Liver (tissue), 9 donors: ENCODE data around the gene CST7. TPM values are rescaled to one million over a fixed set of nuclear protein-coding genes. Genes with fewer than 3 reads are reported as not detected.
"Not testable (repeated sequence)": the region's sequence is repeated elsewhere in the genome, so short reads cannot be mapped to it uniquely, and the experiment has no call there.

Experiments
- DNase-seq: peaks from one replicate; pipeline ENCODE4 v3.0.0-alpha.2; 2017; ENCODE audit warnings: low spot score
- H3K27ac ChIP-seq, 2 donors: one replicate each; pipeline ENCODE4 v1.7.0; 2013; ENCODE audit warnings: inconsistent platforms in 2 of 2, low read length in 2 of 2, control low read depth in 1 of 2, low read depth in 1 of 2, mild to moderate bottlenecking in 1 of 2
- H3K27me3 ChIP-seq, 4 donors: one replicate each; pipeline versions ENCODE4 v1.6.1 to v1.7.0; 2013; ENCODE audit warnings: low read length in 3 of 4, inconsistent platforms in 1 of 4, mild to moderate bottlenecking in 1 of 4, moderate library complexity in 1 of 4; ENCODE audit not compliant: control insufficient read depth in 4 of 4, insufficient read depth in 4 of 4
- H3K36me3 ChIP-seq, 4 donors: one replicate each; pipeline versions ENCODE4 v1.6.1 to v1.7.0; 2013; ENCODE audit warnings: low read length in 3 of 4, mild to moderate bottlenecking in 3 of 4, low read depth in 1 of 4, moderate library complexity in 1 of 4; ENCODE audit not compliant: control insufficient read depth in 4 of 4, insufficient read depth in 3 of 4
- H3K4me1 ChIP-seq, 4 donors: one replicate each; pipeline versions ENCODE4 v1.6.1 to v1.7.0; 2013; ENCODE audit warnings: low read length in 3 of 4, mild to moderate bottlenecking in 3 of 4, moderate library complexity in 1 of 4; ENCODE audit not compliant: control insufficient read depth in 4 of 4, insufficient read depth in 4 of 4
- H3K4me3 ChIP-seq, 3 donors: one replicate each; pipeline versions ENCODE4 v1.6.1 to v1.7.0; 2013; ENCODE audit warnings: low read length in 3 of 3, control low read depth in 1 of 3, low read depth in 1 of 3, mild to moderate bottlenecking in 1 of 3
- H3K9ac ChIP-seq, 2 donors: one replicate each; pipeline ENCODE4 v1.7.0; 2013; ENCODE audit warnings: low read length in 2 of 2, mild to moderate bottlenecking in 2 of 2, moderate library complexity in 2 of 2, control low read depth in 1 of 2, low read depth in 1 of 2
- H3K9me3 ChIP-seq, 4 donors: one replicate each; pipeline versions ENCODE4 v1.6.1 to v1.7.0; 2013; ENCODE audit warnings: low read length in 3 of 4; ENCODE audit not compliant: control insufficient read depth in 4 of 4
- FOXA1 ChIP-seq: IDR thresholded peaks from 2 replicates; pipeline ENCODE4 v1.6.1; 2016; ENCODE audit warnings: antibody characterized with exemption
- FOXA2 ChIP-seq: IDR thresholded peaks from 2 replicates; pipeline ENCODE4 v1.6.1; 2016; ENCODE audit warnings: antibody characterized with exemption
- HNF4A ChIP-seq, 2 donors: conservative IDR thresholded peaks; 2 replicates each; pipeline ENCODE4 v1.6.1; 2016; ENCODE audit warnings: antibody characterized with exemption in 2 of 2, mild to moderate bottlenecking in 2 of 2
- HNF4G ChIP-seq: IDR thresholded peaks from 2 replicates; pipeline ENCODE4 v1.6.1; 2016; ENCODE audit warnings: antibody characterized with exemption
- JUND ChIP-seq, 2 donors: IDR thresholded peaks; 2 replicates each; pipeline ENCODE4 v1.6.1; 2016; ENCODE audit warnings: antibody characterized with exemption in 2 of 2
- NR2F2 ChIP-seq: IDR thresholded peaks from 2 replicates; pipeline ENCODE4 v1.6.1; 2016; ENCODE audit warnings: antibody characterized with exemption
- RAD21 ChIP-seq, 2 donors: IDR thresholded peaks; 2 replicates each; pipeline ENCODE4 v1.6.1; 2016; ENCODE audit warnings: antibody characterized with exemption in 2 of 2, mild to moderate bottlenecking in 2 of 2
- RXRA ChIP-seq, 2 donors: IDR thresholded peaks; 2 replicates each; pipeline ENCODE4 v1.6.1; 2017 to 2018; ENCODE audit warnings: antibody characterized with exemption in 2 of 2, mild to moderate bottlenecking in 1 of 2
- SP1 ChIP-seq: IDR thresholded peaks from 2 replicates; pipeline ENCODE4 v1.6.1; 2018; ENCODE audit warnings: antibody characterized with exemption, mild to moderate bottlenecking
- YY1 ChIP-seq: IDR thresholded peaks from 2 replicates; pipeline ENCODE4 v1.6.1; 2016; ENCODE audit warnings: antibody characterized with exemption, mild to moderate bottlenecking
- WGBS: extraction: QIAGEN DNeasy Blood & Tissue Kit; methylation state at CpG from one replicate; pipeline ENCODE4 v1.1.7; 2013; 5-methylcytosine and 5-hydroxymethylcytosine counted together
- polyA plus RNA-seq, 2 donors: library from polyadenylated mRNA; stranded (reverse) in 1 of 2; unstranded in 1 of 2; fragments of 200-250 nt in 1 of 2; fragments of >200 nt in 1 of 2; fragmentation: Nextera tagmentation in 1 of 2; extraction: Ambion mirVana in 1 of 2; gene quantifications; one replicate each; pipeline versions ENCODE4 v1.2.1 to v1.2.3, GENCODE V29; 2013 to 2015
- total RNA-seq, 2 donors: library from RNA; depleted of rRNA; stranded (reverse); fragments of >200 nt; gene quantifications; one replicate each; pipeline ENCODE4 v1.2.3, GENCODE V29; 2014
- TF ChIP-seq, protein P1 (sequence below): fragments of 150-350 bp; IDR thresholded peaks from 2 replicates; pipeline ENCODE4 v1.5.1; 2017; ENCODE audit warnings: improper control_type of control experiment, low read depth, low read length; ENCODE audit not compliant: missing input control
- TF ChIP-seq, protein P2 (sequence below): IDR thresholded peaks from 2 replicates; pipeline ENCODE4 v1.6.1; 2016; ENCODE audit warnings: antibody characterized with exemption
- TF ChIP-seq, protein P3 (sequence below): IDR thresholded peaks from 2 replicates; pipeline ENCODE4 v1.6.1; 2016; ENCODE audit warnings: antibody characterized with exemption
- TF ChIP-seq, protein P4 (sequence below): IDR thresholded peaks from 2 replicates; pipeline ENCODE4 v1.6.1; 2016; ENCODE audit warnings: antibody characterized with exemption, mild to moderate bottlenecking
- TF ChIP-seq, protein P5 (sequence below): IDR thresholded peaks from 2 replicates; pipeline ENCODE4 v1.6.1; 2016; ENCODE audit warnings: antibody characterized with exemption
- donor health status: healthy.
- donor health status: healthy.
- donor health status: healthy.
- donor health status: healthy.
- donor health status: healthy.

CST7 gene
- total and polyA plus RNA-seq, 4 donors: 1.5 to 15.1 (median 2.7) TPM

DNA sequence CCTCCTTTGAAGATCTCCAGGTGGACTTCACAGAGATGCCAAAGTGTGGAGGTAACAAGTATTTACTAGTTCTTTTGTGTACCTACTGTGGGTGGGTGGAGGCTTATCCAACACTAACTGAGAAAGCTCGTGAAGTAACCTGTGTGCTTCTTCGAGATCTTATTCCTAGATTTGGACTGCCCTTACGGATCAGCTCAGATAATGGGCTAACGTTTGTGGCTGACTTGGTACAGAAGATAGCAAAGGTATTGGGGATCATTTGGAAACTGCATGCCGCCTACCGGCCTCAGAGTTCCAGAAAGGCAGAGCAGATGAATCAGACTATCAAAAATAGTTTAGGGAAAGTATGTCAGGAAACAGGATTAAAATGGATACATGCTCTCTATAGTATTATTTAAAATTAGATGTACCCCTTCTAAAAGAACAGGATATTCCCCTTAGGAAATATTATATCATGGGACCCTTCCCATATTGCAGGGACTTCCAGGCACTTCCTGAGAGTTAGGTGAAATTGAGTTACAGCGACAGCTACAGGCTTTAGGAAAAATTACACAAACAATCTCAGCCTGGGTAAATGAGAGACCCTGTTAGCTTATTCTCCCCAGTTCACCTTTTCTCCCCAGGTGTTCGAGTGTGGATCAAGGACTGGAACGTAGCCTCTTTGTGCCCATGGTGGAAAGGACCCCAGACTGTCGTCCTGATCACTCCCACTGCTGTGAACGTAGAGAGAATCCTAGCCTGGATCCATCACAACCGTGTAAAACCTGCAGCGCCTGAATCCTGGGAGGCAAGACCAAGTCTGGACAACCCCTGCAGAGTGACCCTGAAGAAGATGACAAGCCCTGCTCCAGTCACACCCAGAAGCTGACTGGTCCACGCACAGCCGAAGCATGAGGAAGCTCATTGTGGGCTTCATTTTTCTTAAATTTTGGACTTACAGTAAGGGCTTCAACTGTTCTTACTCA lies 18.1 kb upstream of the CST7 start:
- not testable (repeated sequence) for H3K36me3 ChIP-seq, H3K9me3 ChIP-seq, H3K4me3 ChIP-seq, H3K27me3 ChIP-seq
- Histone ChIP-seq H3K9ac (peak overlapping the region in 1 of 2 donors; percentile 66), H3K27ac (peak overlapping the region in 1 of 2 donors; percentile 56), H3K4me1 (peaks cover 0 to 13% (median 6%) of the 10 kb centered on the region in 4 donors)
- DNase-seq: peak; percentile 12
- 70% methylated on average over 15 of the region's 15 CpGs for WGBS
- TF ChIP-seq, protein P1, sequence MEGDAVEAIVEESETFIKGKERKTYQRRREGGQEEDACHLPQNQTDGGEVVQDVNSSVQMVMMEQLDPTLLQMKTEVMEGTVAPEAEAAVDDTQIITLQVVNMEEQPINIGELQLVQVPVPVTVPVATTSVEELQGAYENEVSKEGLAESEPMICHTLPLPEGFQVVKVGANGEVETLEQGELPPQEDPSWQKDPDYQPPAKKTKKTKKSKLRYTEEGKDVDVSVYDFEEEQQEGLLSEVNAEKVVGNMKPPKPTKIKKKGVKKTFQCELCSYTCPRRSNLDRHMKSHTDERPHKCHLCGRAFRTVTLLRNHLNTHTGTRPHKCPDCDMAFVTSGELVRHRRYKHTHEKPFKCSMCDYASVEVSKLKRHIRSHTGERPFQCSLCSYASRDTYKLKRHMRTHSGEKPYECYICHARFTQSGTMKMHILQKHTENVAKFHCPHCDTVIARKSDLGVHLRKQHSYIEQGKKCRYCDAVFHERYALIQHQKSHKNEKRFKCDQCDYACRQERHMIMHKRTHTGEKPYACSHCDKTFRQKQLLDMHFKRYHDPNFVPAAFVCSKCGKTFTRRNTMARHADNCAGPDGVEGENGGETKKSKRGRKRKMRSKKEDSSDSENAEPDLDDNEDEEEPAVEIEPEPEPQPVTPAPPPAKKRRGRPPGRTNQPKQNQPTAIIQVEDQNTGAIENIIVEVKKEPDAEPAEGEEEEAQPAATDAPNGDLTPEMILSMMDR: peak; percentile 39
- TF ChIP-seq RAD21 (IDR thresholded peaks at IDR 0.05): peak; percentile 51 to 52

DNA sequence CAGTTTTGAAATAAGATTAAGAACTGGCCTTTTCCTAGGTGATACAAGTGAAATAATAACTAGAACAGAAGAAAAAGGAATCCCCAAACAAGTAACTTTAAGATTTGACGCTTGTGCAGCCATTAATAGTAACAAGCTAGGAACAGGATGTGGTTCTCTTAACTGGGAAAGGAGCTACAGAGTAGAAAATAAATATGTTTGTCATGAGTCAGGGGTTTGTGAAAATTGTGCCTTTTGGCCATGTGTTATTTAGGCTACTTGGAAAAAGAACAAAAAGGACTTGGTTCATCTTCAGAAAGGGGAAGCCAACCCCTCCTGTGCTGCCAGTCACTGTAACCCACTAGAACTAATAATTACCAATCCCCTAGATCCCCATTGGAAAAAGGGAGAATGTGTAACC lies 17.2 kb upstream of the CST7 start:
- not testable (repeated sequence) for H3K9ac ChIP-seq, DNase-seq, H3K27ac ChIP-seq, H3K4me3 ChIP-seq, H3K9me3 ChIP-seq, H3K27me3 ChIP-seq, H3K36me3 ChIP-seq
- H3K4me1 ChIP-seq: peaks cover 0 to 13% (median 6%) of the 10 kb centered on the region in 4 donors
- WGBS: 63% methylated on average over 1 of the region's 1 CpG

DNA sequence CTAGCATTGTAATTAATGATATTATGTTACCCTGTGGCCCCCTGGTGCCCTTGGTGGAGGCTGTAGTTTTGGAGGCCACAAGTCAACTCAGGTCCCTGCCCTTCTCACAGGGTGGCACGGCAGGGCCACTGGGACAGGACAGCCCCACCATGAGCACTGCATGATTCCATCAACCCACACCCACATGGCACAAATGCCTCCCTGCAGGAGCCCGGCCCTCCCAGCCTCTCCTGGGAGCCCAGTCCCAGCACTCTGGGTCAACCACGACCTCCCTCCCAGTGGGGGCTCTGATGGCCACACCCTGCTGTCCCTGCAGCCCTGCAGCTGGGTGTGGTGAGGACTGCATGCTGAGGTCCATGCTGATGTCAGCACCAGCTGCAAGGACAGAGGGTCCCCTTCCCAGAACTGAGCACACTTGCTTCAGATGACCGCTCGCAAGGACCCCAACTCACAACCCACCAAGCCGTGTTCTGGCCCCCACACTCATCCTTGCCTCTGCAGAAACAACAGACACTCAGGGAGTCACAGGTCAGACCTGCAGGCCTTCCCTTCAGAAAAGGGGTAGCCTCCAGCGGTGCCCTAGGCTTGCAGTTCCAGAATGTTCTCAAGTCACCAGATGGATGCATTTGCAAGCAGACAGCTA lies 15.7 kb upstream of the CST7 start:
- Histone ChIP-seq H3K27ac (no peak overlapping the region), H3K9ac (no peak overlapping the region), H3K9me3 (no peaks in the 10 kb centered on the region), H3K4me3 (no peak overlapping the region), H3K36me3 (no peaks in the 10 kb centered on the region), H3K4me1 (peaks cover 0 to 13% (median 6%) of the 10 kb centered on the region in 4 donors), H3K27me3 (no peaks in the 10 kb centered on the region)
- WGBS: 89% methylated on average over 7 of the region's 7 CpGs
- no peak for DNase-seq
- TF ChIP-seq RXRA (IDR thresholded peaks at IDR 0.05) (no peak), YY1 (no peak), HNF4A (conservative IDR thresholded peaks at IDR 0.05) (no peak), RAD21 (IDR thresholded peaks at IDR 0.05) (no peak), SP1 (no peak), HNF4G (no peak), JUND (IDR thresholded peaks at IDR 0.05) (no peak), NR2F2 (no peak), FOXA1 (no peak), FOXA2 (no peak)
- TF ChIP-seq, protein P2, sequence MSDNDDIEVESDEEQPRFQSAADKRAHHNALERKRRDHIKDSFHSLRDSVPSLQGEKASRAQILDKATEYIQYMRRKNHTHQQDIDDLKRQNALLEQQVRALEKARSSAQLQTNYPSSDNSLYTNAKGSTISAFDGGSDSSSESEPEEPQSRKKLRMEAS: no peak
- TF ChIP-seq, protein P3, sequence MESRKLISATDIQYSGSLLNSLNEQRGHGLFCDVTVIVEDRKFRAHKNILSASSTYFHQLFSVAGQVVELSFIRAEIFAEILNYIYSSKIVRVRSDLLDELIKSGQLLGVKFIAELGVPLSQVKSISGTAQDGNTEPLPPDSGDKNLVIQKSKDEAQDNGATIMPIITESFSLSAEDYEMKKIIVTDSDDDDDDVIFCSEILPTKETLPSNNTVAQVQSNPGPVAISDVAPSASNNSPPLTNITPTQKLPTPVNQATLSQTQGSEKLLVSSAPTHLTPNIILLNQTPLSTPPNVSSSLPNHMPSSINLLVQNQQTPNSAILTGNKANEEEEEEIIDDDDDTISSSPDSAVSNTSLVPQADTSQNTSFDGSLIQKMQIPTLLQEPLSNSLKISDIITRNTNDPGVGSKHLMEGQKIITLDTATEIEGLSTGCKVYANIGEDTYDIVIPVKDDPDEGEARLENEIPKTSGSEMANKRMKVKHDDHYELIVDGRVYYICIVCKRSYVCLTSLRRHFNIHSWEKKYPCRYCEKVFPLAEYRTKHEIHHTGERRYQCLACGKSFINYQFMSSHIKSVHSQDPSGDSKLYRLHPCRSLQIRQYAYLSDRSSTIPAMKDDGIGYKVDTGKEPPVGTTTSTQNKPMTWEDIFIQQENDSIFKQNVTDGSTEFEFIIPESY: no peak
- TF ChIP-seq, protein P4, sequence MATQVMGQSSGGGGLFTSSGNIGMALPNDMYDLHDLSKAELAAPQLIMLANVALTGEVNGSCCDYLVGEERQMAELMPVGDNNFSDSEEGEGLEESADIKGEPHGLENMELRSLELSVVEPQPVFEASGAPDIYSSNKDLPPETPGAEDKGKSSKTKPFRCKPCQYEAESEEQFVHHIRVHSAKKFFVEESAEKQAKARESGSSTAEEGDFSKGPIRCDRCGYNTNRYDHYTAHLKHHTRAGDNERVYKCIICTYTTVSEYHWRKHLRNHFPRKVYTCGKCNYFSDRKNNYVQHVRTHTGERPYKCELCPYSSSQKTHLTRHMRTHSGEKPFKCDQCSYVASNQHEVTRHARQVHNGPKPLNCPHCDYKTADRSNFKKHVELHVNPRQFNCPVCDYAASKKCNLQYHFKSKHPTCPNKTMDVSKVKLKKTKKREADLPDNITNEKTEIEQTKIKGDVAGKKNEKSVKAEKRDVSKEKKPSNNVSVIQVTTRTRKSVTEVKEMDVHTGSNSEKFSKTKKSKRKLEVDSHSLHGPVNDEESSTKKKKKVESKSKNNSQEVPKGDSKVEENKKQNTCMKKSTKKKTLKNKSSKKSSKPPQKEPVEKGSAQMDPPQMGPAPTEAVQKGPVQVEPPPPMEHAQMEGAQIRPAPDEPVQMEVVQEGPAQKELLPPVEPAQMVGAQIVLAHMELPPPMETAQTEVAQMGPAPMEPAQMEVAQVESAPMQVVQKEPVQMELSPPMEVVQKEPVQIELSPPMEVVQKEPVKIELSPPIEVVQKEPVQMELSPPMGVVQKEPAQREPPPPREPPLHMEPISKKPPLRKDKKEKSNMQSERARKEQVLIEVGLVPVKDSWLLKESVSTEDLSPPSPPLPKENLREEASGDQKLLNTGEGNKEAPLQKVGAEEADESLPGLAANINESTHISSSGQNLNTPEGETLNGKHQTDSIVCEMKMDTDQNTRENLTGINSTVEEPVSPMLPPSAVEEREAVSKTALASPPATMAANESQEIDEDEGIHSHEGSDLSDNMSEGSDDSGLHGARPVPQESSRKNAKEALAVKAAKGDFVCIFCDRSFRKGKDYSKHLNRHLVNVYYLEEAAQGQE: no peak
- TF ChIP-seq, protein P1: no peak
- TF ChIP-seq, protein P5, sequence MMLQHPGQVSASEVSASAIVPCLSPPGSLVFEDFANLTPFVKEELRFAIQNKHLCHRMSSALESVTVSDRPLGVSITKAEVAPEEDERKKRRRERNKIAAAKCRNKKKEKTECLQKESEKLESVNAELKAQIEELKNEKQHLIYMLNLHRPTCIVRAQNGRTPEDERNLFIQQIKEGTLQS: no peak
